Activated CD8-positive, alpha-beta memory T cell treated with anti-CD3 and anti-CD28 coated beads for 4 hours (primary cell): Measurements from ENCODE around the gene ITGAE.
A peak's percentile ranks its signal among the peaks of the same experiment; 100 is the strongest.
"Not testable (repeated sequence)": the region's sequence is repeated elsewhere in the genome, so short reads cannot be mapped to it uniquely, and the experiment has no call there.

ENCODE experiments used
- DNase-seq, 2 donors: peaks; one replicate each; pipeline ENCODE4 v3.0.0-alpha.2; 2020; ENCODE audit warnings: low read depth in 2 of 2

The ITGAE gene

DNA sequence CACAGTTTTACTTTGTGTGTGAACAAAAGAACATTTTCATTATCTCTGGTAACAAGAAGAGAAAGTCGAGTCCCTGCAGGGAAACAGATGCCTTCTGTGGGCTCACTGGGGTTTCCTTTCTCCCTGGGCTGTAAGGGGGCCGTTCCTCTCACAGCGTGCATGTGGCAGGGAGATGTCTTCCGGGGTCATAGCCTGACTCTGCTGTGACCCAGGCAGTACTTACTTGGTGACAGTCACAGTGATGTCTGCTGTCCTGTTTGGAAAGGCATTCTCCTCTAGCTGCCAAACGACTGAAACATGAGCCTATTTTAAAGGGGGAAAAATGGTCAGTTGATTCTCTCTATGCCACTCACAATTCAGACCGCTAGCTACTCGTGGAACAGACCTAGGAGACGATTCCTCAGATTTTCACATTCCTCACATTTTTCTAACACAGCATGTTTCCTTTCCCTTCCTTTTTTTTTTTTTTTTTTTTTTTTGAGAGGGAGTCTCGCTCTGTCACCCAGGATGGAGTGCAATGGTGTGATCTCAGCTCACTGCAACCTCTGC is 70.0 kb downstream of the ITGAE start:
- DNase-seq = no peak

DNA sequence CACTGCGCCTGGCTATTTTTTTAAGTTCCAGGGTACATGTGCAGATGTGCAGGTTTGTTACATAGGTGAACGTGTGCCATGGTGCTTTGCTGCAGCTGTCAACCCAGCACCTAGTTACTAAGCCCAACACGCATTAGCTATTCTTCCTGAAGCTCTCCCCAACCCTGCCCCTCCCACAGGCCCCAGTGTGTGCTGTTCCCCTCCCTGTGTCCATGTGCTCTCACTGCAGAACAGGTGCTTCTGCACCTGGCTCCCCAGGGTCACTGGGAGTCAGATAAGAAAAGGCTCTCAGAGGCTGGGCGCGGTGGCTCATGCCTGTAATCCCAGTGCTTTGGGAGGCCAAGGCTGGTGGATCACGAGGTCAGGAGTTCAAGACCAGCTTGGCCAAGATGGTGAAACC is 71.1 kb downstream of the ITGAE start:
- DNase-seq = no peak

DNA sequence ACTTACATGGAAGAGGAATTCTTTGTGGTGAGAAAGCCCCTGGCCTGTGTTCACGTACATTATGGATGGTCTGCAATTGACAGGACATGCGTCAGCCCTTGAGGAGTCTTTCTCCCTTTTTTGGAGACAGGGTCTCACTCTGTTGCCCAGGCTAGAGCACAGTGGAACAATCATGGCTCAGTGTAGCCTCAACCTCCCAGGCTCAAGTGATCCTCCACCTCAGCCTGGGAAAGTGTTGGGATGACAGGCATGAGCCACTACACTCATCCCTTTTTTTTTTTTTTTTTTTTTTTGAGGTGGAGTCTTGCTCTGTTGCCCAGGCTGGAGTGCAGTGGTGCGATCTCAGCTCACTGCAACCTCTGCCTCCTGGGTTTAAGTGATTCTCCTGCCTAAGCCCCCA is 72.9 kb downstream of the ITGAE start:
- not testable (repeated sequence) for DNase-seq

DNA sequence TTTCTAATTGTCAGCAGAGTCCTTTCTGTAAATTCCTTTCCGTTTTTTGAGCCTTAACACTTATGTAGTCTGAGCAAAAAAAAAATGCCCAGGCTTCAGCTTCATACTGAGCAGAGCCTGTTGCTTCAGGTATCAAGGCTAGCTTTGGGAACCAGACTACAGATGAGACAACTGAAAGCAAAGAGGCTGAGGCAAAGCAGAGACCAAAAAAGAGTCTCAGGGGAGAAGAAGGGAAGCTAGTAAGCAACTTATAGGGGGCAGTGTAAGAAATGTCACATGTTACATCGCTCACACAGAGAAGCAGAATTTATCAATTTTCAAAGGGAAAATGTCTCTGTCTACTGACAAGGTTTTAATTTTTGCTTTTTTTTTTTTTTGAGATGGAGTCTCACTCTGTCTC is 73.9 kb downstream of the ITGAE start:
- DNase-seq = no peak

DNA sequence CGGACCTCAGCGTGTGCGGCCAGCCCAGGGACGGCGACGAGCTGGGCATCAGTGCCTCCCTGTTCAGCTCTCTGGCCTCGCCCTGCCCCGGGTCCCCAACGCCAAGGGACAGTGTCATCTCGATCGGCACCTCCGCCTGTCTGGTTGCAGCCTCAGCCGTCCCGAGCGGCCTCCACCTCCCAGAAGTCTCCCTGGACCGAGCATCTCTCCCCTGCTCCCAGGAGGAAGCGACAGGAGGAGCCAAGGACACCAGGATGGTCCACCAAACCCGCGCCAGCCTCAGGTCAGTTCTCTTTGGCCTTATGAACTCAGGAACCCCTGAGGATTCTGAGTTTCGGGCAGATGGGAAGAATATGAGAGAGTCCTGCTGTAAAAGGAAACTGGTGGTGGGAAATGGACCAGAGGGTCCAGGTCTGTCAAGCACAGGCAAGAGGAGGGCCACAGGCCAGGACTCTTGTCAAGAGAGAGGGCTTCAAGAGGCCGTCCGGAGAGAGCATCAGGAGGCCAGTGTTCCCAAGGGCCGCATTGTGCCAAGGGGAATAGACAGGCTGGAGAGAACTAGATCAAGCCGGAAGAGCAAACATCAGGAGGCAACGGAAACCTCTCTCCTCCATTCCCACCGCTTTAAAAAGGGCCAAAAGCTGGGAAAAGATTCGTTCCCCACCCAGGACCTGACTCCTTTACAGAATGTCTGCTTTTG is 76.5 kb downstream of the ITGAE start:
- DNase-seq = no peak

DNA sequence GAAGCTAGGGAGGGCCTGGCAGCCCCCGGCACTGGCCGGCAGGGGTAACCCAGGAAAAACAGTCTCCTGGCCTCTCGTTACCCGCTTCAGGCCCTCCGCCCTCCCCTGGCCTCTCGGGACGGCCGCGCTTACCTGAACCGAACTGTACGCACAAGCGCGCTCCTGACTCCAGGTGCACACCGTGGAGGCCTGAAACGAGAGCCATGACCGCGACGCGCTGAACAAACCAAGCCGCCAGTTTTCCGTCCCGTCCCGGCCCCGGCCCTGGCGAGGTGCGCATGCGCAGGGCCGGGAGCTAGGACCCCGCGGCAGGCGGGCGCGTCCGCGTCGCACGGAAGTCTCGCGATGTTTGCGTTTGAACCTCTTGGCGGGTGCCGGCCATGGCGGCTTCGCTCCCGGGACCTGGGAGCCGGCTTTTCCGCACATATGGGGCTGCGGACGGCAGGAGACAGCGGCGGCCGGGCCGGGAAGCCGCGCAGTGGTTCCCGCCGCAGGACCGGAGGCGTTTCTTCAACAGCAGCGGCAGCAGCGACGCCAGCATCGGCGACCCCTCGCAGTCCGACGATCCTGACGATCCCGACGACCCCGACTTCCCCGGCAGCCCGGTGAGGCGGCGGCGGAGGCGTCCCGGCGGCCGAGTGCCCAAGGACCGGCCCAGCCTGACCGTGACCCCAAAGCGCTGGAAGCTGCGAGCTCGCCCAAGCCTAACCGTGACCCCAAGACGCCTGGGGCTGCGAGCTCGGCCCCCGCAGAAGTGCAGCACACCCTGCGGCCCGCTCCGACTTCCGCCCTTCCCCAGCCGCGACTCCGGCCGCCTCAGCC is 77.2 kb downstream of the ITGAE start, which contains the start of gene HASPIN:
Gene HASPIN, plus strand, starts transcription at position 348 of the 822 bp plus-strand sequence. Its CDS starts 33 bp downstream, at position 381.
- peak; percentile 81 to 82 for DNase-seq

DNA sequence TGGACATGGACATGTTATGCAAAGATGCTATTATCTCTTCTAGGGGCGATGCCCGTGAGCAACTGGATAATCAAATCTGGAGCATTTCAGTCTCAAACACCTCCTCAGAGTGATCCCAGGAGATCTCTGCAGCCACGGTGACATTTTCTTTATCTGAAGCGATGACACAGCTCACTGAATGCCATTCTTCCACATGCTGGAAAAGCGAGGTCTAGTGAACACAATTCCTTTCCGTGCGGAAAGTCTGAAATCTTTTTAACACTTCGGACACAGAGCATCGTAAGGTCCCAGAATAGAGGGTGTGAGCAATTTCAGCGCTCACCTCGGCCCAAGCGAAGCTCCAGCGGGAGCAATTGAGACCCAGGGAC is 77.8 kb downstream of the ITGAE start:
- no peak for DNase-seq

DNA sequence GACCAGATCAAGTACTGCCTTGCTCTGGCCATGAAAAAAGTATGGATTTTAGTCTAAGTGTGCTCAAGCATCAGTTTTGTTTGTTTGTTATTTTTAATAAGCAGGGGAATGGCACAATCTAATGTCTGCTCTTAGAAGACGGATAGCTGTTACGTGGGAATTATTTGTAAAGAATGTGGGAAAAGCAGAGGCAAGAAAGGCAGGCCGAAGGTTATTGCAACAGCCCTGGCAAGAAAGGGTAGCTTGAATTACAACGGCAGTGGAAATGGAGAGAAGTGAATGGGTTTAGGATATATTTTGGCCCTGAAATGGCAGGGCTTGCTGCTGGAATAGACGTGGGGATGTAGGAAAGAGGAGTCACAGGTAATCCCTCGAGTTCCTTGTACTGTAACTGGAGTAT is 78.3 kb downstream of the ITGAE start:
- no peak for DNase-seq

DNA sequence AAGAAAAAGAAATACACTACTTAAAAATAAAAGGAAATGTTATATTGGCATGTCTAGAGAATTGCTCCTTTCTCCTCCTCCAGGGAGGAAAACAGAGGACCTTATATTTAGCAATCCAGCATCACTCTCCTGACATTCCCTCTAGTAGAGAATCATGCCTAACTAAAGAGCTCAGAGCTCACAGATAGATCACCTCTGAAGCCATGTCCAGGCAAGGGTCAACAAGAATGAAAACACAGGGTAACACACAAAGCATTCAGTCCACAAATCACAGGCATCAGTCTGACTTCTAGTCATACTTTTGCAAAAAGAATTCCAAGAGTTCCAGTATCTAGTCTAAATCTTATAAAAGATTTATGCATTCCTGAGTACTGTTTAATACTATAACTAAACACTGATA is 81.7 kb downstream of the ITGAE start:
- no peak for DNase-seq

DNA sequence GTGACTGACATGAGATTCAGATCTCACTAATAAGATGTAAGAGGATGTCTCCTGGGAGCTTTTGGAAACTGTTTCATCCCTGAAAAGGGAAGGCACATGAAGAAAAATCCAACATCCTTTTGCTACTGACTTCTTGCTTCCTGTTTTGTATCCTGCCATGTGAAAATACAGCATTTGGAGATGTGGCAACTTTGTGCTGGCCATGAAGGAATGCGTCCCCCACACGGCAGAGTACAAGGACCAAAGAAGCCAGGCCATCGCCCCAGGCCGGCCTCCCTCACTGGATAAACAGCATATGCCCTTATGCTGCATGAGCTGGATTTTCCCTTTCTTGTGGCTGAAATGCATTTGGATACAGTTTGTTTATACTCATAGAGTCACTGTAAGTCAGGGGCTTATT is 82.8 kb downstream of the ITGAE start:
- no peak for DNase-seq

DNA sequence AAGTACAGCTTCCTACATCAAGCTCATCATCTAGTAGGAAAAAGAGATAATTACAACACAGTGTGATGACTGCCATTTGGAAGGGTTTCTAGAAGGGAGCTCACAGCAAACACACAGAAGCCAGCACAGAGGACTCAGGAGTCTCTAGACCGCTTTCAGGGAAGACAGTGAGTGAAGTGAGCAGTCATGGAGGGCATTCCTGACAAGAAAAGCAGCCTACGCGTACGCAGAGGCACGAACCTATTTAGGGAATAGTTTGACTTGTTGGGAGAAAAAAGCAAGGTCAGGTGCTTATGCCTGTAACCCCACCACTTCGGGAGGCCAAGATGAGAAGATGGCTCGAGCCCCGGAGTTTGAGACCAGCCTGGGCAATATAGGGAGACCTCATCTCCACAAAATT is 85.7 kb downstream of the ITGAE start:
- no peak for DNase-seq

DNA sequence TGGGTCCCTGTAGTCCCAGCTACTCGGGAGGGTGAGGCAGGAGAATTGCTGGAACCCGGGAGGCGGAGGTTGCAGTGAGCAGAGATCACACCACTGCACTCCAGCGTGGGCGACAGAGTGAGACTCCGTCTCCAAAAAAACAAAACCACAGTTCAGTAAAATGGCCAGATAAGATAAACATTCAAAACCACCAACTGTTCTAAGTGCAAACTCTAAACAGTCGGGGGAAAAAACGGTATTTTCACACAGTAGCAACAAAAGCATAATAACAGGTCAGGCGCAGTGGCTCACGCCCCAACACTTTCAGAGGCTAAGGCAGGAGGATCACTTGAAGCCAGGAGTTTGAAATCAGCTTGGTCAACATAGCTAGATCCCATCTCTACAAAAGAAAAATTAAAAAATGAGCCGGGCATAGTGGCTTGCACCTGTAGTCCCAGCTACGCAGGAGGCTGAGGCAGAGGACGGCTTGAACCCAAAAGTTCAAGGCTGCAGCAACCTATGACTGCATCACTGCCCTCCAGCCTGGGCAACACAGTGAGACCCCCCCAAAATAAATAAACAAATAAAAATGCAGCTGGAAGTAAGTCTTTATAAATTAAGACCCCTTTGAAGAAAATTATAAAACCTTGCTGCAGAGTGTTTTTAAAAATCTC is 88.1 kb downstream of the ITGAE start:
- no peak for DNase-seq

DNA sequence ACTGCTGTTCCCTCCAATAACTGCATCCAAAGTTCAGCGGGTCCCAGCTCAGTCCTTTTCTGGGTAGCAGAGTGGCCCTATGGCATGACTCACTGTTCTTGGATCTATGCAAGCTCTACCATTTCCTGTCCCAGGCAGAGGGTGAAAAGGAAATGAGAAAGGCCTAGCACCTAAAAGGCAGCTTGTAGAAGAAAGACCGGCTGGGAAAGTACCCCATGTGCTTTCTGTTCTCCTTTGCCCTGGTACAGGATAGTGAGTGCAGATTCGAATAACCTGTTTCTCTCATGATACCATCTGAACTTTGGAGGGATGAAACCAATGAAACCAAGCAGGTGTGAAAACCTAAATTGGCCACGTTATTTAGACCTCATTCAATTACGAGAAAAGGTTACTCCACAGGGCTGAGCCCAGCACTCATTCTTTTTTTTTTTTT is 90.0 kb downstream of the ITGAE start:
- peak; percentile 44 to 59 for DNase-seq

DNA sequence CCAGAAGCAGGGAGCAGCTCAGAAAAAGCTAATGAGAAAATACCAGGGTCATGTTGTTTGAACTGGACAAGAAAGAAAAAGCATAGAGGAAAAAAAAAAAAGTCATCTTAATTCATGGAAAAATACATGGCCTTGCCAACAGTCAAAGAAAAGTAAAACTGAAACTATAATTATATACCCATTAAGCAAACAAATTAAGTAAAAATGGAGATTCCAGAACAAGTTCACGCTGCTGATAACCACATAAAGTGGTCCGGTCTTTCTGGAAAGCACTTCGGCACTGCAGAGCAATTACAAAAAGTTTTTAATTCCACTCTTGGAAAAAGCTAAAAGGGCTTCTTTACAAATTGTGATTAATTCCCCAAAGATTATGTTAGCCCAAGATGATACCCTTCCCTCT is 92.6 kb downstream of the ITGAE start:
- DNase-seq = no peak

DNA sequence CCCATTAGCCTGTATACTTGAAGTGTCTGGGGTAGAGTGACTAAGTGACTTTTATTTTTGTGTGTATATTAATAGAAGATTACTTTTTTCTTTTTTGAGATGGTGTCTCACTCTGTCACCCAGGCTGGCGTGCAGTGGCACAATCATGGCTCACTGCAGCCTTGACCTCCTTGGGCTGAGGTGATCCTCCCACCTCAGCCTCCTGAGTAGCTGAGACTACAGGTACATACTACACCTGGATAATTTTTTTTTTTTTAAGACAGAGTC is 95.3 kb downstream of the ITGAE start:
- DNase-seq = not testable (repeated sequence)

DNA sequence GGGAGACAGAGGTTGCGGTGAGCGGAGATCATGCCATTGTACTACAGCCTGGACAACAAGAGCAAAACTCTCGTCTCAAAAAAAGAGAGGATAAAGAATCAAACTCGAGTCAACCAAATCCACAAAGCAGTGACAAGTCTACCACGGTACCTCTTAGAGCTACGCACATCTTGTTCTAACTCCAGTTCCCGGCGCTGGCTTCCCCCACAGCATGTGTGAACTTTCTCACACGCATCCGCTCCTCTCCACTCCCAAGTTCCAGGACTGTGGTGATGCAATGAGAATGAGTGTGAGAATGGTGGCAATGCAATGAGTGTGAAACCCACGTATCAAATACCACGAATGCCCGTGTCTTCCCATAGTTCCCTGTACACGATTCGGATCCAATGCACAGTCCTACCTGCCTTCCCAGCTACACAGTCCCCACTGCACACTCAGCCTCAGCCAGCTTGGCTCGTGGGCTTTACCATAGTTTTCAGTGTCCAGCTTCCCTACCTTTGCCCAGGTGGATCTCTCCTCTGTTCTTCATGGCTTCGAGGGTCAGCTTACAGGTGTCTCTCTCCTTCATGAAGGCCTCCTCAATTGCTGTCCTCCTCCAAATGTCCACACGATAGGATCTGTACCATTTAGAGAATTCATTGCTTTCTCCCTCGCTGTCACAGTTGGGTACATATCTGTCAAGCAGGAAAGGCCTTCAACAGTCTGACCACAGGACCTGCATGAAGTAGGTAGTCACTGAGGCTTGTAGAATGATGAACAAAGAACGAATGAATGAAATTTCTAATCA is 95.9 kb downstream of the ITGAE start:
- no peak for DNase-seq

DNA sequence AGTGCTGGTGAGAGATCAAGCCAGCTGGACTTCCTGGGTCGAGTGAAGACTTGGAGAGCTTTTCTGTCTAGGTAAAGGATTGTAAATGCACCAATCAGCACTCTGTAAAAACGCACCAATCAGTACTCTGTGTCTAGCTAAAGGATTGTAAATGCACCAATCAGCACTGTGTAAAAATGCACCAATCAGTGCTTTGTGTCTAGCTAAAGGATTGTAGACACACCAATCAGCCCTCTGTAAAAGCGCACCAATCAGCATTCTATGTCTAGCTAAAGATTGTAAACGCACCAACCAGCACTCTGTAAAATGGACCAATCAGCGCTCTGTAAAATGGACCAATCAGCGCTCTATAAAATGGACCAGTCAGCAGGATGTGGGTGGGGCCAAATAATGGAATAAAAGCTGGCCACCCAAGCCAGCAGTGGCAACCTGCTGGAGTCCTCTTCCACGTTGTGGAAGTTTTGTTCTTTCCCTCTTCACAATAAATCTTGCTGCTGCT is 98.9 kb downstream of the ITGAE start:
- not testable (repeated sequence) for DNase-seq

DNA sequence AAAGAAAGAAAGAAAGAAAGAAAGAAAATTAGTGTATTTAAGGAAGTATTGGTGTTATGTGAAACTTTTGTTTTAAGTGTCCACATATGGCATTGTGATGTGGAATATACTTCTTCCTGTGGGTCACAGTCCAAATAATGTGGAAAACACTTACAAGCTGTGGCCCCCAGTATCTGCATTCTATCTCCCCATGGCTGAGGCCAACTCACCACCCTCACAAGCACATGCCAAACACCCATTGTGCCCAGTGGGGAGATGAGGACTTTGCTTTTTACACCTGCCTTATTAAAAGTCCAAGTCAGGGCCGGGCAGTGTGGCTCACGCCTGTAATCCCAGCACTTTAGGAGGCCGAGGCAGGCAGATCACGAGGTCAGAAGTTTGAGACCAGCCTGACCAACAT is 101.0 kb downstream of the ITGAE start:
- no peak for DNase-seq

DNA sequence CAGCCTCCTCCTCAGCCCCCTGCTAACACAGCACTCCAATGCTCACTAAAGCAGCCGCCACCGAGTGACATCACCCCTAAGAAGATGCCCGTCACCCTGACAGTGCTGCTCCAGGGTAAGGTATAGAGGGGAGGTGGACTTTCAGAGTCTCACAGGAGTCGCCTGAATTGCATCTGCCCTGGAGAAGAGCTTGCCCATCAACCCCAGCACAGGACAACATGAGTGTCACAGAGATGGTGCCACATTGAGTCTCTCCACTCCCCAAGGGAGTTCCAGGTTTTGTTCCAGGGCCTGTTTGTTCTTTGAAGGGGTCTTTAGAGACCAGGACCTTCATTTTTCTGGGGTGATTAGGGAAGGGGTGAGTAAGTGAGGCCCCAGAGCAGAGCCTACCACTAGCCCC is 102.8 kb downstream of the ITGAE start:
- DNase-seq = no peak

DNA sequence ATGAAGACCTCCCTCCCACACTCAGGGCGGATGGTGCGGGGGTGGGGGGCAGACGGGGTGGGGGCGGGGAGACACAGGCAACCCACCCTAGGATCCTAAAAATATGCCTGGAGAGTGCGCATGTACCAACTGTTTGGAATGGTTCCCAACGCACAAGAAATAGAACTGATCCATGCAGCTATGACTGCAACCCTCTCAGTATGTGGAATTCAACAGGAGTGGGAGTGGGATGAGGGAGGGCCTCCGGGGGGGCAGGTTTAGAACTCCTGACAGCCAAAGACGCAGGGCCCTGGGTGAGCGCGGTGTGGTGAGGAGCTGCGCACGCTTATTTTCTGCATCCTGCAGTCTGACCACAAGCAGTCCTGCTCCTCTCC is 103.9 kb downstream of the ITGAE start:
- DNase-seq = no peak

DNA sequence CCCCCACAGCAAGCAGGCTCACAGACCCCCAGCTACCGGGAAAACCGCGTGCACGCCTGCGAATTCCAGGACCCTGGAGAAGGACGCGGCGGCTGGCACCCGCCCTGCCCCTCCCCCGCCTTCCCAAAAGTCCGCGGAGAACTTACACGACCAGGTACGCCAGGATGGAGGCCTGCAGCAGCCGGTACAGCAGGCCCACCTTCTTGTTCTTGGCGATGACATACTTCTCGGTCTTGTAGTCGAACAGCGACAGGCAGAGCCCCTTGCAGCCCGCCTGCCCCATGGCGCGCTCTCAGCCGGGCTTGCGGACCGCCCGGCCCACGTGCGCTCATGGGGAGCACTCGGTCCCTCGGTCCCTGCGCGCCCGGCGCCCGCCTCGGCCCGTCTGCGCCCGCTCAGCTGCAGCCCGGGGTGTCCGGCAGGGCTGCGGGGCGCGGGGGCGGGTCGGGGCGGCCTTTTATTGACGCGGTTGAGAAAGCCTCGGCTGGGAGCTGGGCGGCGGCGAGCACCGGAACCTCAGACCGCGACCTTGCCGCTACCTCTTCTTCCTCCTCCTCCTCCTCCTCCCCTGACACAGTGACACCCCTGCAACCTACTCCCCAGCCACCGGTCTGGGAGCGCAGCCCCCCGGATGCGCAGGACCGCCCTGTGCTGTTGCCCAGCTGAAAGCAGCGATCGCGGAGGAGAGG is 105.1 kb downstream of the ITGAE start, which contains the start of gene P2RX5:
Gene P2RX5, minus strand, starts transcription at position 433 of the 689 bp plus-strand sequence. Its CDS starts 150 bp downstream, at position 283.
- no peak for DNase-seq
